ENCODE measurements around the gene GRB7.
"Not testable (repeated sequence)": the region's sequence is repeated elsewhere in the genome, so short reads cannot be mapped to it uniquely, and the experiment has no call there.

Gene GRB7

GRCh38 chr17:39706383-39706782 lies 31.4 kb upstream of the GRB7 start:
- no peak for TF ChIP-seq CTCF (IDR thresholded peaks at IDR 0.05; ENCODE audit: insufficient read depth, low read length, missing control alignments)
- H3K4me3 ChIP-seq (ENCODE audit: low read depth, low read length): no peak overlapping the region
- POLR2A ChIA-PET: no interaction called here
- CTCF ChIA-PET: interaction anchor here (1.3 to 2.5 kb wide), 3 partner anchors 11 to 23 kb away, joined by 3 to 17 read pairs (median 4); partner anchors contain the start of gene MIEN1
- no peak for DNase-seq (ENCODE audit: low read depth, low spot score)

- TF ChIP-seq CTCF (IDR thresholded peaks at IDR 0.05; ENCODE audit: insufficient read depth, low read length, missing control alignments): no peak
- ChIA-PET CTCF (interaction anchor here (1.3 to 2.5 kb wide), 3 partner anchors 10 to 22 kb away, joined by 3 to 17 read pairs (median 4); partner anchors contain the start of gene MIEN1), POLR2A (no interaction called here)
- DNase-seq (ENCODE audit: low read depth, low spot score): no peak
- no peak overlapping the region for H3K4me3 ChIP-seq (ENCODE audit: low read depth, low read length)
Observed at GRCh38 chr17:39706921-39707337, 30.8 kb upstream of the GRB7 start.

GRCh38 chr17:39709319-39709997 lies 28.3 kb upstream of the GRB7 start:
- TF ChIP-seq CTCF (IDR thresholded peaks at IDR 0.05; ENCODE audit: insufficient read depth, low read length, missing control alignments): no peak
- no peak overlapping the region for H3K4me3 ChIP-seq (ENCODE audit: low read depth, low read length)
- CTCF ChIA-PET: interaction anchor here (0.9 to 1.0 kb wide), 3 partner anchors 12 to 88 kb away, joined by 3 read pairs; no protein-coding TSS in a partner anchor
- no peak for DNase-seq (ENCODE audit: low read depth, low spot score)
- POLR2A ChIA-PET: interaction anchor here (1.2 kb wide), 1 partner anchor 9 kb away, joined by 3 read pairs; the partner anchor contains the start of gene ERBB2

GRCh38 chr17:39709998-39710964 lies 27.5 kb upstream of the GRB7 start:
- TF ChIP-seq CTCF (IDR thresholded peaks at IDR 0.05; ENCODE audit: insufficient read depth, low read length, missing control alignments): no peak
- no peak for DNase-seq (ENCODE audit: low read depth, low spot score)
- CTCF ChIA-PET: interaction anchor here (1.2 to 1.4 kb wide), 2 partner anchors 20 to 87 kb away, joined by 7 to 9 read pairs; partner anchors contain the start of gene MIEN1
- H3K4me3 ChIP-seq (ENCODE audit: low read depth, low read length): no peak overlapping the region
- POLR2A ChIA-PET: interaction anchor here (0.7 to 0.9 kb wide), 2 partner anchors 8 to 10 kb away, joined by 3 read pairs; partner anchors contain the start of gene ERBB2

- H3K4me3 ChIP-seq (ENCODE audit: low read depth, low read length); DNase-seq (ENCODE audit: low read depth, low spot score): not testable (repeated sequence)
- POLR2A ChIA-PET: interaction anchor here (0.7 to 0.9 kb wide), 2 partner anchors 9 to 11 kb away, joined by 3 read pairs; partner anchors contain the start of gene ERBB2
- CTCF ChIA-PET: interaction anchor here (1.2 to 1.4 kb wide), 2 partner anchors 19 to 87 kb away, joined by 7 to 9 read pairs; partner anchors contain the start of gene MIEN1
Observed at GRCh38 chr17:39711071-39711470, 26.7 kb upstream of the GRB7 start.

GRCh38 chr17:39711851-39712250 lies 25.9 kb upstream of the GRB7 start:
- H3K4me3 ChIP-seq (ENCODE audit: low read depth, low read length): no peak overlapping the region
- TF ChIP-seq CTCF (IDR thresholded peaks at IDR 0.05; ENCODE audit: insufficient read depth, low read length, missing control alignments): no peak
- ChIA-PET CTCF (no interaction called here), POLR2A (no interaction called here)
- no peak for DNase-seq (ENCODE audit: low read depth, low spot score)
